ENCODE results near the gene CLDN14. TPM values are rescaled to one million over a fixed set of nuclear protein-coding genes. Genes with fewer than 3 reads are reported as not detected.

CLDN14 gene
- total RNA-seq, 1 donor from 2014 or later: not detected

GRCh38 chr21:36461918-36462486, 17.9 kb downstream of the CLDN14 start:
- Histone ChIP-seq H3K36me3 (no peaks in the 10 kb centered on the region), H3K27ac (no peak overlapping the region), H3K4me1 (no peaks in the 10 kb centered on the region), H3K27me3 (ENCODE audit: low read depth) (no peaks in the 10 kb centered on the region), H3K9me3 (no peaks in the 10 kb centered on the region), H3K4me3 (no peak overlapping the region)
- DNase-seq: no peak
- TF ChIP-seq CTCF (IDR thresholded peaks at IDR 0.05): no peak
- no peak for ATAC-seq
- intact Hi-C loops (cut with DNase I): no loop called here

GRCh38 chr21:36461277-36461917, 18.5 kb downstream of the CLDN14 start:
- ATAC-seq (no peak), DNase-seq (no peak)
- H3K27me3 ChIP-seq (ENCODE audit: low read depth): no peaks in the 10 kb centered on the region
- no peak overlapping the region for H3K27ac ChIP-seq
- no peak overlapping the region for H3K4me3 ChIP-seq
- intact Hi-C loops (cut with DNase I): no loop called here
- H3K9me3 ChIP-seq: no peaks in the 10 kb centered on the region
- TF ChIP-seq CTCF (IDR thresholded peaks at IDR 0.05): no peak
- no peaks in the 10 kb centered on the region for H3K4me1 ChIP-seq
- no peaks in the 10 kb centered on the region for H3K36me3 ChIP-seq

- H3K27ac ChIP-seq: no peak overlapping the region
- DNase-seq: no peak
Observed at GRCh38 chr21:36460866-36461265, 19.1 kb downstream of the CLDN14 start.

GRCh38 chr21:36459098-36459497, 20.8 kb downstream of the CLDN14 start:
- Histone ChIP-seq H3K9me3 (no peaks in the 10 kb centered on the region), H3K27ac (no peak overlapping the region), H3K36me3 (no peaks in the 10 kb centered on the region), H3K4me1 (no peaks in the 10 kb centered on the region), H3K4me3 (no peak overlapping the region), H3K27me3 (ENCODE audit: low read depth) (no peaks in the 10 kb centered on the region)
- DNase-seq: no peak
- intact Hi-C loops (cut with DNase I): no loop called here
- no peak for ATAC-seq
- no peak for TF ChIP-seq CTCF (IDR thresholded peaks at IDR 0.05)

More at GRCh38 chr21:36460866-36461265, 19.1 kb downstream of the CLDN14 start:
- Histone ChIP-seq H3K27me3 (ENCODE audit: low read depth) (no peaks in the 10 kb centered on the region), H3K36me3 (no peaks in the 10 kb centered on the region), H3K4me1 (no peaks in the 10 kb centered on the region), H3K9me3 (no peaks in the 10 kb centered on the region), H3K4me3 (no peak overlapping the region)
- TF ChIP-seq CTCF (IDR thresholded peaks at IDR 0.05): no peak
- intact Hi-C loops (cut with DNase I): no loop called here
- ATAC-seq: no peak

GRCh38 chr21:36456729-36457414, 23.1 kb downstream of the CLDN14 start:
- Histone ChIP-seq H3K27me3 (ENCODE audit: low read depth) (no peaks in the 10 kb centered on the region), H3K36me3 (no peaks in the 10 kb centered on the region), H3K9me3 (no peaks in the 10 kb centered on the region), H3K4me3 (no peak overlapping the region), H3K4me1 (no peaks in the 10 kb centered on the region), H3K27ac (no peak overlapping the region)
- DNase-seq: no peak
- ATAC-seq: peak in 1 of 2 donors; percentile 21
- intact Hi-C loops (cut with DNase I): no loop called here
- TF ChIP-seq CTCF (IDR thresholded peaks at IDR 0.05): no peak

Measured in lower lobe of right lung (tissue), 2 donors.